Smooth muscle cell of bladder (primary cell): ENCODE results near the gene TAF1. TPM values are rescaled to one million over a fixed set of nuclear protein-coding genes. Genes with fewer than 3 reads are reported as not detected.

ENCODE experiments used
- total RNA-seq: library from RNA; depleted of rRNA; stranded (reverse); fragments of >200 nt; gene quantifications from 2 replicates; pipeline ENCODE4 v1.2.3, GENCODE V29; 2014

Gene TAF1
- total RNA-seq = 35.7 and 43.3 TPM in 2 replicates

GRCh38 chrX:71365875-71366673 is at the start of gene TAF1:
TSS of gene TAF1 (plus strand) at chrX:71366357. CDS start at chrX:71366375, 18 bp downstream.

Other genes starting within 250 kb of the TAF1 start
- gene MED12, start 247.8 kb upstream of the TAF1 start, total RNA-seq = 23.2 and 23.9 TPM in 2 replicates
- under 0.01 and 0.18 TPM in 2 replicates for gene NLGN3, start 221.5 kb upstream of the TAF1 start, total RNA-seq
- not detected in 2 replicates for gene GJB1, start 143.1 kb upstream of the TAF1 start, total RNA-seq
- gene ZMYM3, start 112.2 kb upstream of the TAF1 start, total RNA-seq = 6.4 and 8.9 TPM in 2 replicates
- gene NONO, start 82.7 kb upstream of the TAF1 start, total RNA-seq = 387 and 421 TPM in 2 replicates
- gene ITGB1BP2, start 64.6 kb upstream of the TAF1 start, total RNA-seq = 0.85 and 3.6 TPM in 2 replicates
- 63.3 and 78.9 TPM in 2 replicates for gene OGT, start 166.7 kb downstream of the TAF1 start, total RNA-seq
- gene GCNA, start 212.1 kb downstream of the TAF1 start, total RNA-seq = 1.5 and 2.0 TPM in 2 replicates